Fibroblast of skin of back (primary cell): ENCODE data around the gene PC. TPM values are rescaled to one million over a fixed set of nuclear protein-coding genes. Genes with fewer than 3 reads are reported as not detected.
"Not testable (repeated sequence)": the region's sequence is repeated elsewhere in the genome, so short reads cannot be mapped to it uniquely, and the experiment has no call there.

Experiments
- DNase-seq: peaks from one replicate; pipeline ENCODE4 v3.0.0-alpha.2; 2013
- polyA plus RNA-seq, 2 experiments: library from polyadenylated mRNA; unstranded; fragments of 120-200 nt; gene quantifications; one replicate each; pipeline ENCODE4 v1.2.1, GENCODE V29; 2013; ENCODE audit not compliant: insufficient read length in 2 of 2

PC gene
- polyA plus RNA-seq (2013, experiment 1 of 2; ENCODE audit: insufficient read length), result 15.8 TPM
- polyA plus RNA-seq (2013, experiment 2 of 2; ENCODE audit: insufficient read length), result 13.2 TPM

- DNase-seq, result peak; percentile 100
These were observed at the start of gene PC for GRCh38 chr11:66958232-66958955. TSS of gene PC (minus strand) at chr11:66958383. CDS start at chr11:66872159, 86,224 bp downstream.

GRCh38 chr11:67007126-67007525 lies 48.9 kb upstream of the PC start:
- DNase-seq, result no peak

- DNase-seq, result peak; percentile 33
These were observed 48.1 kb upstream of the PC start for GRCh38 chr11:67006029-67006884.

- DNase-seq, result not testable (repeated sequence)
These were observed 47.0 kb upstream of the PC start for GRCh38 chr11:67005200-67005599.

GRCh38 chr11:67002921-67003411 lies 44.8 kb upstream of the PC start:
- DNase-seq, result no peak

GRCh38 chr11:67002297-67002913 lies 44.2 kb upstream of the PC start:
- no peak for DNase-seq

- no peak for DNase-seq
These were observed 43.1 kb upstream of the PC start for GRCh38 chr11:67001332-67001731.

GRCh38 chr11:66999555-66999954 lies 41.4 kb upstream of the PC start:
- no peak for DNase-seq

- peak; percentile 79 for DNase-seq
These were observed 38.6 kb upstream of the PC start for GRCh38 chr11:66996609-66997273.

GRCh38 chr11:66992041-66992440 lies 33.9 kb upstream of the PC start:
- DNase-seq, result no peak

GRCh38 chr11:66989360-66989759 lies 31.2 kb upstream of the PC start:
- DNase-seq, result not testable (repeated sequence)

GRCh38 chr11:66988741-66989140 lies 30.6 kb upstream of the PC start:
- DNase-seq, result not testable (repeated sequence)

GRCh38 chr11:66987924-66988637 lies 29.9 kb upstream of the PC start:
- no peak for DNase-seq

GRCh38 chr11:66987158-66987620 lies 29.0 kb upstream of the PC start:
- DNase-seq, result peak; percentile 21

- no peak for DNase-seq
These were observed 28.0 kb upstream of the PC start for GRCh38 chr11:66986178-66986545.

GRCh38 chr11:66985508-66986177 lies 27.5 kb upstream of the PC start:
- DNase-seq, result no peak

- no peak for DNase-seq
These were observed 25.2 kb upstream of the PC start for GRCh38 chr11:66983275-66983924.

- DNase-seq, result peak; percentile 96
These were observed 23.9 kb upstream of the PC start for GRCh38 chr11:66981976-66982578.

- peak; percentile 81 for DNase-seq
These were observed 21.3 kb upstream of the PC start for GRCh38 chr11:66979336-66979980.

GRCh38 chr11:66978717-66979116 lies 20.5 kb upstream of the PC start:
- no peak for DNase-seq
